ENCODE measurements around the gene HNRNPUL1.
A peak's percentile ranks its signal among the peaks of the same experiment; 100 is the strongest.
"Not testable (repeated sequence)": the region's sequence is repeated elsewhere in the genome, so short reads cannot be mapped to it uniquely, and the experiment has no call there.

Gene HNRNPUL1

GRCh38 chr19:41327576-41328156, 63.5 kb downstream of the HNRNPUL1 start:
- peak; percentile 91 for DNase-seq

DNA sequence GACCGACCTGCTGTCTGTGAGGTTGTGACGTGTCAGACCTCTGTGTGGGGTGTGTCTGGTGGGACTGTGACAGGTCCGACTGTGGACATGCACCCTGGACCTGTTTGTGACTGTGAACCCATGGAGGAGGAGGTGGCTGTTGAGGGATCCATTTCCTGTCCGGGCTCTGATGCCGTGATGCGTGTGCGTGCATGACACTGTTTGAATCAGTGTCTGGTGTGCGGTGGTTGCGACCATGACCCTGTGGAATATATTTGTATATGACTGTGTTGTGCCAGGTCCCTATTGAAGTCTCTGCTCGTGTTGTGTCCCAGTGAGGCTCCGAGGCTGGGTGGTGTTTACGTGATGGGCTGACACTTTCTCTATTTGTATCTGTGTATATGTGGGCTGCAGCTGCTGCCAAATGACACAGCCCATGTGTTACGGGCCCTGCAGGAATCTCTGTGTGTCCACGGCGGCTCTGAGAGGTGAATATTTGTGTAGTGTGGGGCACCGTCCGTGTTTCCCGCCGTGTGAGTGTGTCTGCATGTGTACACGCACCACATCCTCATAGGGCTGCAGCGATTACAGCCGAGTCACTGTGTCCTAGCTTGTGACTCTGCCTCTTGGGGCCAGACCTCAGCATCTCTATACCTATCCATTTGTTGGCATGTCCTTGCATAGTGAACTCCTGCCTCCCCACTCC, 64.1 kb downstream of the HNRNPUL1 start:
- DNase-seq = no peak

DNA sequence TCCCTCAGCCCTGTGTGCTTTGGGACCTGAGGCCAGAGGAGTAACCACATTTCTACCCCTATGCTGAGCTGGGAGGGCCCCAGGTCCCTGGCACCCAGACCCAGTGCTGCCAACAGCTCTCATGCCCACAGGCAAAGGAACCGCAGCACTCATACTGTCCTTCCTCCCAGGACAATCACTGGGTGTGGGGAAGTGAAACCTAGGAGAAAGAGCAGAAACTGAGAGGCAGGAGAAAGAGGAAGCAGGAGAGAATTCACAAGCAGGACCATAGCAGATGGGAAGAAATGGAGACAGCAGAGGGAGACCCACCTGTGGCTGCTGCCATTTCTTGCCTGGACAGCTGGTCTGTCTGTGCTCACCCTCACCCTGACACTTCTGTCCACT, 64.7 kb downstream of the HNRNPUL1 start:
- no peak for DNase-seq

DNA sequence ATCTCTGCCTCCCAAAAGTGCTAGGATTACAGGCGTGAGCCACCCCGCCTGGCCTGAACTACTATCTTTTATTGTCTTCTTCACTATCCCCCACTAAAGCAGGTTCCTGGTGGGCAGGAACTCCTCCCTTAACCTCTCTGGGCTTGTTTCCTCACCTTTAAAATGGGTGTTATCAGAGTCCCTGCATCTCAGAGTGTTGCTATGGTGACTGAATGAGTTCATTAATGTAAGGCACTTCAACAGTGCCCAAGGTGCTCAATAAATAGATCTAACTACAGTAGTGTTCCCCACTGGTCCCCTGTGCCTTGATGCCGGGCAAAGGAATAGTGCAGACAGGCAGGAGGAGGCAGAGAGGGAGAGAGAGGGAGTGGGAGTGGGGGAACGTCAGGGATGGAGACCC, 66.3 kb downstream of the HNRNPUL1 start:
- no peak for DNase-seq

DNA sequence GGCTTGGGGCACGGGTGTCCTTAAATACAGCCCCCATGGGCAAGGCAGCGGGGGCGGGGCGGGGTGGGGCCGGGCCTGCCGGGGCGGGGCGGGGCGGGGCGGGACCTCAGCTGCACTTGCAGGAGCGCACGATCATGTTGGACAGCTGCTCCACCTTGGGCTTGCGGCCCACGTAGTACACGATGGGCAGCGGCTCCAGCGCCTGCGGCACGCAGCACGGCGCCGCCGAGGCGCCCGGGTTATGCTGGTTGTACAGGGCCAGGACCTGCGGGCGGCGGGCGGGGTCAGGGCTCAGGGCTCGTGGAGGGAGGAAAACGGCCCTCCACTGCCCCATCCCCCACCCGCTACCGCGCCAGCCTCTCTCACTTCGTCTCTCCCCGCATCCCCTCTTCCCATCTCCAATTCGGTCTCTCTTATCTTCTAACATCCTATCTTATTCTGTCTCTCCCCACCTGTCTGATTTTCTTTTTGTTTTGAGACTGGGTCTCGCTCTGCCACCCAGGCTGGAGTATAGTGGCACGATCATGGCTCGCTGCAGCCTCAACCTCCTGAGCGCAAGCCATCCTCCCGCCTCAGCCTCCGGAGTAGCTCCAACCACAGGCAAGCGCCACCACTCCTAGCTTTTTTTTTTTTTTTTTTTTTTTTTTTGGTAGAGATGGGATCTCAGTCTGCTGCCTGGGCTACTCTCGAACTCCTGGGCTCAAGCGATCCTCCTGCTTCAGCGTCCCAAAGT, 66.9 kb downstream of the HNRNPUL1 start:
- no peak for DNase-seq

DNA sequence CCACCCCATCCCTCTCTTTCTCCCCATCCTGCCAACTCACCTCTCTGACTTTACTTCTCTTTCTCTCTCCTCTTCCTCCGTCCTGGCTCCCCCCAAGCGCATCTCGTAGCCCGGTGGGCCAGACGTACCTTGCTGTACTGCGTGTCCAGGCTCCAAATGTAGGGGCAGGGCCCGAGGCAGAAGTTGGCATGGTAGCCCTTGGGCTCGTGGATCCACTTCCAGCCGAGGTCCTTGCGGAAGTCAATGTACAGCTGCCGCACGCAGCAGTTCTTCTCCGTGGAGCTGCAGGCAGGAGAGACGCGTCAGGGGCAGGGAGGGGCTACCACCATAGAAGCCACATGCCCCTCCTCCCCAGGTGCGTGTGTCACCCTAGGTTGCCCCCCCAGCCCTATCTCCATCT, 67.8 kb downstream of the HNRNPUL1 start:
- DNase-seq = no peak

GRCh38 chr19:41332468-41332867, 68.3 kb downstream of the HNRNPUL1 start:
- no peak for DNase-seq

DNA sequence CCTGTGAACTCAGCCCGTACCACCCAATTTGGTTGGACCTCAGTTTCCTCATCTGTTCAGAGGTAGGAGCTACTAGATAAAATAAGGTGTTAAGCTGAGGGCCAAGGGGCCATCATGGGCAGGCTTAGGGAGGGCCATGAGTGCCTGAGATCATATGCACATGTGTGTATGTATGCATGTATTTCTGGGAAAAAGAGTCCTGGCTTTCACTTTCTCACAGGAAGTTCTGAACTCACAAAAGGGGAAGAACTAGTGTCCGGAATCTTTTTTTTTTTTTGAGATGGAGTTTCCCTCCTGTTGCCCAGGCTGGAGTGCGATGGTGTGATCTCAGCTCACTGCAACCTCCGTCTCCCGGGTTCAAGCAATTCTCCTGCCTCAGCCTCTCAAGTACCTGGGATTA, 70.6 kb downstream of the HNRNPUL1 start:
- no peak for DNase-seq

DNA sequence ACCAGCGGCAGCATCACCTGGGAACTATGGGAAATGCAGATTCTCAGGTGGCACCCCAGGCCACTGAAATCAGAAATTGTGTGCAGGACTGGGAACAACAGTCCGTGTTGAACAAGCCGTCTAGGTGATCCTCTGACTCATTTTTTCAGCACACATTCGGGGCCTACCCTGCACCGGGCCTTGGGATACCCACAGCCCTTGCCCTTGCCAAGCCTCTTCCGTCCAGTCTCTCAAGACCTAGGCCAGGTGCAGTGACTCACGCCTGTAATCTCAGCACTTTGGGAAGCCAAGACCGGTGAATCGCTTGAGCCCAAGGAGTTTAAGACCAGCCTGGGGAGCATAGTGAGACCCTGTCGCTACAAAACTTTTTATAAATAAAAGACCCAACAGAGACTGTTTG, 71.3 kb downstream of the HNRNPUL1 start:
- no peak for DNase-seq

- no peak for DNase-seq
Observed at GRCh38 chr19:41339936-41340335, 75.8 kb downstream of the HNRNPUL1 start.

DNA sequence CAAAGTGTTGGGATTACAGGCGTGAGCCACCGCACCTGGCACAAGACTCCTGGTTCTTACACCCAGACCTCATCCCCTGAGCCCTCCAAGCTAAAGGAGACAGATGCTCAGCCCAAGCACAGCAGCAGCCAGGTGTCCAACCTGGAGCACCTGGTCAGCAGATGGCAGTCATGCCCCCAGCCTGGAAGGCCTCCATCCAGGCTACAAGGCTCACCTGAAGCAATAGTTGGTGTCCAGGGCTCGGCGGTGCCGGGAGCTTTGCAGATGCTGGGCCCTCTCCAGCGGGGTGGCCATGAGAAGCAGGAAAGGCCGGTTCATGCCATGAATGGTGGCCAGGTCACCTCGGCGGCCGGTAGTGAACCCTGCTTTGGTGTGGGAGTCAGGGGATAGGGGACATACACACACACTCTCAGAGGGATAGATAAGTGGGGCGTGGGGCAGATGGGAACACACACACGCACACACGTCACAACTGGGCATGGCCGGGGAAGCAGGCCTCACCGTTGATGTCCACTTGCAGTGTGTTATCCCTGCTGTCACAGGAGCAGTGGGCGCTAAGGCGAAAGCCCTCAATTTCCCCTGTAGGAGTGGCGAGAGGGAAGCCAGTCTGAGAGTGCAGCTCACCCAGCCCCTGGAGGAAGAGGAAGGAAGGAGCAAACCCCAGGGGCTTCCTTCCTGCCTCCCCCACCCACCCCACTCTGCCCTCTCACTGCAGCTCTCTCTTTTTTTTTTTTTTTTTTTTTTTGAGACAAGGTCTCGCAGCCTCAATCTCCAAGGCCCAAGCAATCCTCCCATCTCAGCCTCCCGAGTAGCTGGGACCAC, 77.7 kb downstream of the HNRNPUL1 start:
- DNase-seq = no peak

DNA sequence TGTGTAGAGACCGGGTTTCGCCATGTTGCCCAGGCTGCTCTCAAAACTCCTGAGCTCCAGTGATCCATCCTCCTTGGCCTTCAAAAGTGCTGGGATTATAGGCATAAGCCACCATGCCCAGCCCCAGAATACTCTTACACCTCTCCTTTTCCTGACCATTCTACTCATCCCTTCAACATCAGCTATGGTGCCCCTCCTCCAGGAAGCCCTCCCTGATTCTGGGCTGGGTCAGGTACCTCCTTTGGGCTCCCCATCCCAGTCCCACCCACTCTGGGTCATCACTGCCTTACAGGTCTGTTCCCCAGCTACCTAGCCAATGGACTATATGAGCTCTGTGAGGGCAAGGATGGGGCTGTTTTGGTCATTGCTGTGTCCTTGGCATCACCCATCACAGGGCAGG, 80.0 kb downstream of the HNRNPUL1 start:
- no peak for DNase-seq

GRCh38 chr19:41346916-41347315, 82.7 kb downstream of the HNRNPUL1 start:
- DNase-seq = not testable (repeated sequence)

- no peak for DNase-seq
Observed at GRCh38 chr19:41350735-41351338, 86.7 kb downstream of the HNRNPUL1 start.

- DNase-seq = peak; percentile 85
Observed at GRCh38 chr19:41351339-41352245, 87.4 kb downstream of the HNRNPUL1 start.

DNA sequence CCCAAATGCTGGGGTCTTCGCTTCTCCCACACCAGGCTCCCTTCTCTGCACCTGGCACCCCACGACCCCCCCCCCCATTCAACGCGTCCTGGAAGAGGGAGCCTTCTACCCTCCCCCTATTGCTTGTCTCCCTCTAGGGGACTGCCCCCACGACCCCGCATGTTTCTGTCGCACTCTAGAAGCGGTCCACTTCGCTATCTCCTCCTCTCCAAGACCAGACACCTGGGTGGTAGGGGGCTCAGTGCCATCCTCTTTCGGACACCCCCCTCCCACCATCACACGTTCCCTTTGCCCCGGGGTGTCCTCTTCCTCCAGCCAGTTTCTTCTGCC, 88.1 kb downstream of the HNRNPUL1 start:
- no peak for DNase-seq

- DNase-seq = peak; percentile 69
Observed at GRCh38 chr19:41352609-41353465, 88.7 kb downstream of the HNRNPUL1 start.

- DNase-seq = peak; percentile 94
Observed at GRCh38 chr19:41353466-41354342, 89.5 kb downstream of the HNRNPUL1 start, which contains the start of gene TGFB1. Gene TGFB1 (minus strand): TSS chr19:41353922. CDS start chr19:41353044, 878 bp downstream.

GRCh38 chr19:41354343-41354953, 90.3 kb downstream of the HNRNPUL1 start:
- no peak for DNase-seq
